Stimulated activated CD4-positive, alpha-beta T cell treated with anti-CD3 and anti-CD28 coated beads, Interleukin-4, amount 100 ng/mL, for 24 hours (primary cell): ENCODE measurements around the gene SPDL1.
A peak's percentile ranks its signal among the peaks of the same experiment; 100 is the strongest.
"Not testable (repeated sequence)": the region's sequence is repeated elsewhere in the genome, so short reads cannot be mapped to it uniquely, and the experiment has no call there.

Experiments used
- DNase-seq: peaks from one replicate; pipeline ENCODE4 v3.0.0-alpha.2; 2020

Gene SPDL1

DNA sequence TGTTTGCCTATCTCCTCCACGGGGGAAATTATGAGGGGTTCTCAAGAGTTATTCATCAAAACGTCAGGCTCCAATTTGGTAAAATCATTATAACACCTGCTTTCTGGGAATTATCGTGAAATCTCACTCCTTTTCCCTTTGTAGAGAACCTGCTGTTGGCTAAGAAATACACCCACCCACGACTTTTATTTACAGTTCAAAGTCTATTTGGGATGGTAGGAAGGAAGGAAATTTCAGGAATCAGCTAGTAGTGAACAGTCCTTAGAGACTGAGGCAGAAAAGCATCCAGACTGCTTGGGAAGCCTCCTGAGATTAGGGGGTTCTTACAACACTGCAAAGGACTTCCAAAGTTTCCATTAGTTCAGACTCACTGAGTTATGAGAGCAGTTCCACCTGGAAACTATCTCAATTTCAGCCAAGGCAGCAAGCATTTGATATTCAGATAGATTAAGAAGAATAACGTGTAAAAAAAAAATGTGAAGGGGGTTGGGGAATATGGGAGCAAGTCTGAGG lies 9.4 kb upstream of the SPDL1 start:
- DNase-seq = no peak

GRCh38 chr5:169576181-169576598 lies 7.4 kb upstream of the SPDL1 start:
- DNase-seq = no peak

DNA sequence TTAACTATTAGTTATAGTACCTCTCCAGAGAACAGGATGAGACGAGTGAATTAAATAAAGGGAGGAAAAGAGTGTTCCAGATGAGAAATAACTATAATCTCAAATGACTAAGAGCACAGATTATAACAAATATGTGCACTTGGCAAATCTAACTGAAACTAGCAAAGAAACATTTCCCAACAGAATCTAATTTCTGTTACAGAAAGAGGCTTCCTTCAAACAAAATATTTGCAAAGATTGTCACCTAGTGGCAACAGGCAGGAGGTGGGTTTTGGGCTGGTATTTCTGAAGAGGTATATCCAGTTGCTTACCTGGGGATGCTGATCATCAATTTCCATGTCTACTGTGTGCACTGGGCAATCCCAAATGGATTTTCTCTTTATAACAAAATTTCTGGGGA lies 5.6 kb upstream of the SPDL1 start:
- no peak for DNase-seq

DNA sequence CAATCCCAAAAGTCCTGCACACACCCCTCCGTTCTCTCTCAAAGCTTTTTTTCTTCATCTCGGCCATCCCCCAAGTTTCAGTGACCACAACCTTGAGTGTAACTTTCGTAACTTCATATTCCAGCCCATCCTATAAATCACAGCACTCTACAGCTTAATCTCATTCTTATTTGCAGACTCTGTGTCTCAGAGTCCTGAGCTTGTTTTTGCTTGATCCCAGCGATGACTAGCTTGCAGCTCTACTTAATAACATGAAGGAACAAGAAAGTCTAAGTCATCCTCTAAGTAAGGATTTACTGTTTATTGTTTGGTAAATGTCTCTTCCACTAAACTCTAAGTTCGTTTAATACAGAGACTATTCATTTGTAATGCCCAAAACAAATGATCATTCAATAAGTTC lies 2.6 kb upstream of the SPDL1 start:
- DNase-seq = no peak

GRCh38 chr5:169581580-169582227 lies 1.9 kb upstream of the SPDL1 start:
- DNase-seq = peak; percentile 68

DNA sequence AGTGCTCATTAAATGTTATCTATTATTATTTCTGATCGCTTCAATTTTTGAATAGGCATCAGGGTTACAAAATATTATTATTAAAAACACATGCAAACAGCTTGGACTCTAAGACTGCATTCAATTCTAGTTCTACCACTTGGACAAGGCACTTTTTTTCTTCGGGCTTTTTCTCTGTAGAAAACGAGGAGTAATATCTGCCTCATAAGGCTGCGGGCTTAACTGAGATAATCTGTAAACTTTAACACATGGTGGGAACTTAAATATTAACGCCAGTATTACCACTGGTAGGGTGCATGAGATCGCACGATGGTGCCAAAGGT lies 511 bp upstream of the SPDL1 start:
- no peak for DNase-seq

- no peak for DNase-seq
These were observed 1.5 kb downstream of the SPDL1 start for GRCh38 chr5:169584998-169585451.

DNA sequence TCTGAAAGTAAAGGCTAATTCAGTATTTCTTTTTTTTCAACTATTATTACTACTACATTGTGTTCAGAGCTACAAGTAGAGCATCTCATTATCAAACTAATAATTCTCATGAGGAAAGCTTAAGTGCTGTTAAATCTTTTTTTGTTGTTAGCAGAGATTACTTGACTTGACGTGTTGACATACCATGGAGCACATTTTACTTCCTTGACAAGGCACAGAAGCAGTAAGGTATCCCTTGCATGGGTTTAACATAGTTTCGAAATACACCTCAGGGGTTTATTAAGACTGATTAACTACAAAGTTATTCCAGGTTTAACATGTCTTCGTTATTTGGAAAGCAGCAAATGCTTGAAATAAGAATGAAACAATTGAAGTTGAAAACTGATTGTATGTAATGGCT lies 7.0 kb downstream of the SPDL1 start:
- DNase-seq = no peak

- no peak for DNase-seq
These were observed 8.1 kb downstream of the SPDL1 start for GRCh38 chr5:169591636-169592035.

- no peak for DNase-seq
These were observed 9.5 kb downstream of the SPDL1 start for GRCh38 chr5:169592937-169593650.

DNA sequence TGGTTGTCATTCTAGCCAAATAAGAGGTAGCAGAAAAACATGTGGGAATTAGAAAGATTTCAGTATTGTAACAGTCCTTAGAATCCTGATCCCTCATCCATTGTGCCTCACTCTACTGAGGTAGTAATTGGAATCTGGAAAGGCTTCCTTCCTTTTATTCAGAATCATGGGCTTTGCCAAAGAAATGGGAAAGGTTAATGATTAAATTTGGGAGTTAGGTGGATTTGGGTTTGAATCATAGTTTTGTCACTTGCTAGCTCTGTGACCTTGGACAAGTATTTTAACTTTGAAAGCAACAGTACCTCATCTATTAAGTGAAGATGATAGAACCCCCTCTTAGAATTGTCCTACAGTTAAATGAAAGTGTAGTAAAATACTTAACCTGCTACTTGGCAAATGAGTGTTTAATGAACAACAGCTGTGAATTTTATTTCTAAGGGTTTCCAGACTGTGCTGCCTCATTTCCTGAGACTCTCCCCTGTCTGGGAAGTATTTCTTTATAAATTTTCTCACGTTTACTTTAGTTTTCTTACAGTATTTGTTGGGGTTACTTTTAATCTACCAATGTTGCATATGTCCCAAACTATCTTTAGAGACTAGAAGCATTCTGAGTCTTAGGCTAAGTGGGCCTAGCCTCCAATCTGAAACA lies 11.7 kb downstream of the SPDL1 start:
- no peak for DNase-seq

- DNase-seq = no peak
These were observed 15.9 kb downstream of the SPDL1 start for GRCh38 chr5:169599451-169599850.

DNA sequence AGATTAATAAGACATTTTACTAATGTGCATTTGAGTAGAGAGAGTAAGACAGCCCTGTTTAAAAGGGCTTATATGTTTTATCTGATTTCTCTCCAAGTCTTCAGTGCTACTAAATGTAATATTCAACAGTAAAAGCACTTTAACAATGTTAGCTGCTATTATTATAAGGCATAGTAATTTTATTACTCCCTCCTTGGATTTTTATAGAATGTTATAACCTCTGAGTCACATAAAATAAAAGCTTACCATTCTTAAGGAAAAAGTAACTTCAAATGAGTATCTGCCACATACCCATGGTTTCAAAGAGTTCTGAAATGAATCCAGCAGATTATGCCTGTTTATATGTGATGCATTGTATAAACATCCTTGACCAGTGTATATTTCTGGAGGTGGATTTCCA lies 19.0 kb downstream of the SPDL1 start:
- no peak for DNase-seq

GRCh38 chr5:169606279-169606678 lies 22.7 kb downstream of the SPDL1 start:
- no peak for DNase-seq

DNA sequence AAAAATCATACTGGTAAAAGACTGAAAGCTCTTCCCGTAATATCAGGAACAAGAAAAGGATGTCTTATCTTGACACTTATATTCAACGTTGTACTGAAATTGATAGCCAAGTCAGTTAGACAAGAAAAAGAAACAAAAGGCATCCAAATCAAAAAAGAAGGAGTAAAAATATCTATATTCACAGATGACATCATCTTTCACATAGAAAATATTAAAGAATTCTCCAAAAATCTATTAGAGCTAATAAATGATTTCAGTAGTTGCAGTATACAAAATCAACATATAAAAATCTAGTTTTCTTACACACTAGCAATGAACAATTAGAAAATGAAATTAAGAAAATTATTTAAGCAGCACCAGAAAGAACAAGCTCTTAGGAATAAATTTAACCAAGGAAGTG lies 24.3 kb downstream of the SPDL1 start:
- no peak for DNase-seq

- no peak for DNase-seq
These were observed 26.1 kb downstream of the SPDL1 start for GRCh38 chr5:169609716-169610115.

- no peak for DNase-seq
These were observed 27.0 kb downstream of the SPDL1 start for GRCh38 chr5:169610606-169611005.

- DNase-seq = no peak
These were observed 32.0 kb downstream of the SPDL1 start for GRCh38 chr5:169615561-169615960.

DNA sequence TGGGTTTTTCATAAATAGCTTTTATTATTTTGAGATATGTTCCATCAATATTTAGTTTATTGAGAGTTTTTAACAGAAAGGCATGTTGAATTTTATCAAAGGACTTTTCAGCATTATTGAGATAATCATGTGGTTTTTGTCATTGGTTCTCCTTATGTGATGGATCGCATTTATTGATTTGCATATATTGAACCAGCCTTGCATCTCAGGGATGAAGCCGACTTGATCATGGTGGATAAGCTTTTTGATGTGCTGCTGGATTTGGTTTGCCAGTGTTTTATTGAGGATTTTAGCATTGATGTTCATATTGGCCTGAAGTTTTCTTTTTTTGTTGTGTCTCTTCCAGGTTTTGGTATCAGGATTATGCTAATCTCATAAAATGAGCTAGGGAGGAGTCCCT lies 40.7 kb downstream of the SPDL1 start:
- DNase-seq = not testable (repeated sequence)

- no peak for DNase-seq
These were observed 43.2 kb downstream of the SPDL1 start for GRCh38 chr5:169626779-169627178.

- DNase-seq = no peak
These were observed 44.0 kb downstream of the SPDL1 start for GRCh38 chr5:169627551-169627950.

DNA sequence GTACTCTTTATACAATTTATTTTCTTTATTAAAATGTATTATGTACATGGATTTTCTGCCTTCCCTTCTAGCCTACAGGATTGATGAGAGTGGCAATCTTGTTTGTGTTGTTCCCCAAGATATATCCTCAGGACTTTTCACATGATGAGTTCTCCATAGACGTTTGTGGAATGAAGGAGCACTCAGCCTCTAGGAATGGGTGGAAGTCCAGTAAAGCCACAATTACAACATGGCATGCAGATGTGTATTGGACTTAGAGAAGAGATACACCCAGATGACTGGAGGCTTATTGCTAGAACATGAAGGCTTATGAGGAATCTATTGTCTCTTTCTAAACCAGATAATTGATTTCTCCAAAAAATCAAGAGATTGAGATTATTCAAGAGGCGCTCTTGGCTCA lies 45.3 kb downstream of the SPDL1 start:
- DNase-seq = no peak

- DNase-seq = no peak
These were observed 46.4 kb downstream of the SPDL1 start for GRCh38 chr5:169629847-169630548.

DNA sequence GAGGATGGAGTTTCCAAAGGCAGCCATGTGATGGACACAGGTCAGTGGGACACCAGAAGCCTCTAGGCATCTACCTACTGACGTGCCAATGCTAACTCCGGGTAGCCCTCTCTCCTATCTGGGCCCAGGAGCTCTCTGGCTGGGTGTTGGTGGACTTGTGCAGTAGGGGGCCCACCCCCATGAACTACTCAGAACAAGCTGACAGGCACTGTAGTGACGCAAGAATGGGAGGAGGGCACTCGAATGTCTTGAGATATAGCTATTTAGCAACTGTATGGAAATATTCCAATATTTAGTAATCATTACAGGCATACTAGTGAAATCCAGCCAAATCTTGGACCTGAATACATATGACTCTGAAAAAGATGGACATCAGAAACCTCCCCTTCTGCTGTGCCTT lies 47.8 kb downstream of the SPDL1 start:
- no peak for DNase-seq
